Ecto neural progenitor cell (in vitro differentiated cells): ENCODE data around the gene RERE.

Experiments
- DNase-seq: peaks from one replicate; pipeline ENCODE4 v3.0.0-alpha.2; 2018; ENCODE audit warnings: low spot score

The RERE gene

DNA sequence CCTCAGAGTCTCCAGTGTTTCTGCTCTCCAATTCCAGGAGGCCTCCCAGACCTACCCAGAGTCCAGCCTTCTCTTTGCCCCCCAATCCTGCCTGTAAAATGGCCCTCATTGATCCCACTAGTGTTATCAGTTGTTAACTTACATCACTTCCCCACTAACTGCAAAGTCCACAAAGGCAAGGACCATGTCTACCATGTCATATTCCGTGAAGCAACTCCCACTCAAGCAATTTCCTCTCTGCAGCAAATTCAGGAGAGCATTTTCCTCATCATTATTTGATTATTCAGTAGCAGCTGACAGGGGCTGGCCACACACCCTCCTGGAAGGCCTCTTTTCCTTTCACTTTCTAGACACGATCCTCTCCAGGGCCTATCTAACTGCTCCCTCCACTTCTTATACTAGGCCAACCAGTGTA is 153.5 kb downstream of the RERE start:
- no peak for DNase-seq

DNA sequence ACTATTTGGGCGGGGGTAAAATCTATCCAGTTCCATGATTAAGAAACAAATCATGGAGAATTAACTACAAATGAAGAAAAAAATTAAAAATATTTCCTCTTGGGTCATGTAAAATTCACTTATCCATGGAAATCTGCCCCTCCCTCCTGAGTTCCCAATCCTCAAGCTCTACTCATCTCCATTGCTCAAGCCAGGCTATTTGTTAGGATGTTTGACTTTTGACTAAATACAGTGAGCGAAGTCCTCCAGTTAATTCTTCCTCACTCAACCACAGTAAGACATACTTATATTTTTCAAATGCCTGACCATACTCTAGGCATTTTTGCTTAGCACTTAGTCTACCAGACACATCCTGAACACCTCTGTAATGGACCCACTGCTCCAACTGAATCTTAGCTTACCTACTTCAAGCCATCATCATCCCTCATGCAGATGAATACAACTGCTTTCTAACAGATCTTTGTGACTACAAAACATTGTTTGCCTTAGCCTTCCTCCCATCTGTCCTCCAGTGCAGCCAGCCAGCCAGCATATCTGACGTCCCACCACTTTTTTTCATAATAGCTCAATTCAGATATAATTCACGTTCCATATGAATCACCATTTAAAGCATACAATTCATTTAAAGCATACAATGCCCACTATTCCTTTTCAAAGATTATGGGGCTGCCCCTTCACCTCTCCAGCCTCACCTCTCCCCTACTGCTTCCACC is 154.2 kb downstream of the RERE start:
- no peak for DNase-seq

GRCh38 chr1:8662380-8663072 is 154.9 kb downstream of the RERE start:
- no peak for DNase-seq

GRCh38 chr1:8661185-8662110 is 156.0 kb downstream of the RERE start:
- DNase-seq = no peak

GRCh38 chr1:8660411-8660828 is 157.0 kb downstream of the RERE start:
- DNase-seq = no peak

DNA sequence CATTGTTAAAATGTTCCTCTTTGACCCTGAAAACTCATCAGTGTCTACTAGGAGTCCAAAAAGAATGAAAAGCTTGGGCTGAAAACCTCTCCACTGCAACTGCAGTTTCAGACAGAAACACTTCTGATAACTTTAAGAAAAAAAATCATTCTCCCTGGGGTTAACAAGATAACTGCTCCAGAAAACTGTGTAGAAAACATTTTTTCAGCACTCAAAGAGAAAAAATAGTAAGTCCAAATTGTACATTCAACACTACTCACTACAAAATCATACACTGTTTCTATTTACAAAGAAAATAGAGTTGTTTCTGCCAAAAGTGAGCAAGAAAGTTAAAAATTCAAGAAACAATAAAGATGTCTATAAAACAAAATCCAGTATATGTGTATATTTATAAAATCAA is 157.8 kb downstream of the RERE start:
- no peak for DNase-seq

- DNase-seq = no peak
Observed at GRCh38 chr1:8653878-8654277, 163.6 kb downstream of the RERE start.

DNA sequence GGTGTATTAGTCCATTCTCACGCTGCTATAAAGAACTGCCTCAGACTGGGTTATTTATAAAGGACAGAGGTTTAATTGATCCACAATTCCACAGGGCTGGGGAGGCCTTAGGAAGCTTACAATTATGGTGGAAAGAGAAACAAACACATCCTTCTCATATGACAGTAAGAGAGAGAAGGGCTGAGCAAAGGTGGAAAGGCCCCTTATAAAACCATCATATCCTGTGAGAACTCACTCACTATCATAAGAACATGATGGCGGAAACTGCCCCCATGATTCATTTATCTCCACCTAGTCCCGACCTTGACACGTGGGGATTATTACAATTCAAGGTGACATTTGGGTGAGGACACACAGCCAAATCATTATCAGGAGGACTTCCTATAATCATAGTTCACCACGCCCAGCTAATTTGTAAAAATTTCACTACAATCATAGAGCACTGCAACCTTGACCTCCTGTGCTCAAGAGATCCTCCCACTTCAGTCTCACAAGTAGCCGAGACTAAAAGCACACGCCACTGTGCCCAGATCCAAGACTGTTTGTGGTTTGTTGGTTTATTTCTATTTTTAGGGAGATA is 164.9 kb downstream of the RERE start:
- DNase-seq = no peak

- DNase-seq = no peak
Observed at GRCh38 chr1:8651962-8652361, 165.5 kb downstream of the RERE start.

- no peak for DNase-seq
Observed at GRCh38 chr1:8651236-8651890, 166.1 kb downstream of the RERE start.

GRCh38 chr1:8649875-8650274 is 167.6 kb downstream of the RERE start:
- no peak for DNase-seq

GRCh38 chr1:8649027-8649426 is 168.4 kb downstream of the RERE start:
- no peak for DNase-seq

DNA sequence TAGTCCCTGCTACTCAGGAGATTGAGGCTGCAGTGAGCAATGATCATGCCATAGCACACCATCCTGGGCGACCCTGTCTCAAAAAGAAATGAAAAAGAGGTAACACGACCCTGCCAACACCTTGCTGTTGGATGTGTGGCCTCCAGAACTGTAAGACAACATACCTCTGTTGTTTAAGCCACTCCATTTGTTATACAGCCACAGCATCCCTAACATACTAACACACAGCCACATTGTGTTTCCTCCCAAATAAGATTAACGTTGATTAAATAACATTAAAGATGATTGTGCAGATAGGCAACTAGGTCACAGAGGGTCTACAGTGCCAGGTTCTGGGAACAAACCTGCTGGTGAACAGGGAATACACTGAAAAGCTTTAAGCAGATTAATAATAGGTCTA is 170.4 kb downstream of the RERE start:
- no peak for DNase-seq

DNA sequence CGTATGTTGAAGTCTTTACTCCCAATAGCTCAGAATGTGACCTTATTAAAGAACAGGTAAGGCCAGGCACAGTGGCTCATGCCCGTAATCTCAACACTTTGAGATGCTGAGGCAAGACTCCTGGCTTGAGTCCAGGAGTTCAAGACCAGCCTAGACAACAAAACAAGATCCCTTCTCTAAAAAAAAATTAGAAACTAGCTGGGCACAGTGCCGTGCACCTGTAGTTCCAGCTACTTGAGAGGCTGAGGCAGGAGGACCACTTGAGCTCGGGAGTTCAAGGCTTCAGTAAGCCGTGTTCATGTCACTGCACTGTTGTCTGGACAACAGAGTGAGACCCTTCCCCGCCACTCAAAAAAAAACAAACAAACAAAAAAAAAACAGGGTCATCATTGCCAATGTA is 171.3 kb downstream of the RERE start:
- no peak for DNase-seq

DNA sequence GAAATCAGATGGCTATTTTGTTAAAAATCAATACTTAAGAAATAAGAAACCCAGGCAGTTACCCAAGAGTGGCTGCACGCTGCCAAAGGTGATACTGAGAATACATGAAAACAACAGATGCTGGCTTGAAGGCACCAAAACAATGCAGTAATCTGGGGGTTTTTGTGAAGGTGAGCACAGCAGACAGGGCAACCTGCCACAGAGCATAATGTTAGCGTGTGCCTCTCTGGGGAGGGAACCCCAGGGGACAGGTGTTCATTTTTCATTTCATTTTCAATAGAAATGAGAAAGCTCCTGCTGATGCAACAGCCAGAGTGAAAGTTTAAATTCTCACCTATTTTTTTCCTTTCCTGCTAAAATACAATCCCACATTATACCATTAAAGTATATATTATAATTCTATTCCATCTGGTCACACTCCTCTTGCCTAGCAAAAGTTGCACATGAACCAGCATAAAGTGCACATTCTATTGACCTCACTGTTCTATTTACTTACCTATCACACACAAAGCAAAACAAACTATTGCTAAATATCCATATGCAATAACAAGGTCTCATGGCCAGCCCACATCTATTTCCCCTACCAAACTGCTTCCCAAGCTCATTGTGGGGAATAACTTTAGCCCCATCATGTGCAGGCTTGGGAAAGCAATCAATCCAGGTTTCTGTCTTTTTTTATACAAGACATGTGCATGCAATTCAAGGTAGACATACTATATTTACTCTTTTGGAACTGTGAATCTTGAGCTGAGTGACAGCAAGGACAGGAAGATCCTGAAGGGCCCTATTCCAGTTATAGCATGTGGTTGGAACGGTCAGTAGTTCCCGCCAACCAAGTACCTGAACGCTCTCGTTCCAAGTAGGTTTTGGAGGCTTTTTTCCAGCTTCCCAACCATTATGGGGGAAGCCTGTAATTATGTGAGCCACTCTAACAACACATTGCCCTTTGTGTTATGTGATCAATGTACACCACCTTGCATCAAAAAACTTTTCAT is 173.6 kb downstream of the RERE start:
- no peak for DNase-seq

DNA sequence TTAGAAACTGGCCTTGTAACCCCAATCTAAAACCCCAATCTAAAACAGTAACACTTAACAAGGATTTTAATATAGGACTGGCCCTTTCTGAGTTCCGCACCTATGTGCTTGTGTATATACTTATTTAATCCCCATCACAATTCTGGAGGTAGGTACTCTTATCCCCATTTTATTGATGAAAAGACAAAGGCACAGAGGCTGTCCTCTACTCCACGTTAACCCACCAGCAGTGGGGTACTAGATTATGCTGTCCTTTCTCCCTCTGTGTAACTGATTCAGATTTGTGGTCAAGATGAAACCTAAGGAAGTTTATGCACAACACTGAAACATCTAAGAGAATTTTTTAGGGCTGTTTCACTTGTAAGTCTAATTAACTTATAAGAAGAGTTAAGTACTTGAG is 175.3 kb downstream of the RERE start:
- no peak for DNase-seq

DNA sequence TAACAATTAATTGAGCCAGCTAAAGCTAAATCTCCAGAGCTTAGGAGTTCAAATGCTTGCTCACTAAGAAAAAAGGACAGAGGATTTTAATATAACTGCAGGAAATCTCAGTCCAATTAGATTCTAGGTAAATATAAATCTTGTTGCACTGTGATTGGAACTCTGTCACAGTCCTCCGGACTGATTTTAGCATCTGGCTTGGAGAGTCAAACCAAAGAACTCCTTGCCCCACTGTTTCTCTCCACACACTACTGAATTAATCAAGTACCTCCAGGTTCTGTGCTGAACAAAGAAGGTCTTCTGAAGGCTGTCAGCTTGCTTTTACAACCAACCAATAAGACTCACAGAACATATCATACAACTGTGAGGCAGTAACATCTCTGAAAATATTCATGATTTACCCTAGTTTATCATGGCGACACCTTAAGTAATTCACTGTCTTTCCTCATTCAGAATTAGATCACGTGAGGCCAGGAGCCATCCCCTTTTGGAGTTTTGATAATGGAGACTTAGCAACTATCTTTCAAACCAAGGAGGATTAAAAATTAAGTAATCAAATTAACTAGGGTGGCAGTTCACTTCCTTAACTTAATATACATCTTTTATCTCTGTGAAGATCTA is 176.0 kb downstream of the RERE start:
- DNase-seq = no peak

DNA sequence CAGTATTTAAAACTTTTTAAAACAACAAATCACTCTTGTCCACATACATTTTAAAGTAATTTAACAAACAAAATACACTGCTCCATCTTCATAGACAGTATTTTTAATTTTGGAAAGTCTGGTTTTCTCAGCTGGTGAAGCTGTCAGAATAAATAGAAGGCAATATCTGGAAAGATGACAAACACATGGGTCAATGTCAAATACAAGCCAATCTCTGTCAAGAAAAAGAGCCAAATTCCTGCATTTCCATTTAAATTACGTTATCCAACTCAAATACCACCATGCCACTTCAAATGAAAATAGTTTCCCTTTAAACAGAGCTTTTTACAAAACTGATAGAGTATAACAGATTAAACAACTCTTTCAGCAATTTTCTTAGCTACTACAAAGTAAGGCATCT is 176.5 kb downstream of the RERE start:
- no peak for DNase-seq

DNA sequence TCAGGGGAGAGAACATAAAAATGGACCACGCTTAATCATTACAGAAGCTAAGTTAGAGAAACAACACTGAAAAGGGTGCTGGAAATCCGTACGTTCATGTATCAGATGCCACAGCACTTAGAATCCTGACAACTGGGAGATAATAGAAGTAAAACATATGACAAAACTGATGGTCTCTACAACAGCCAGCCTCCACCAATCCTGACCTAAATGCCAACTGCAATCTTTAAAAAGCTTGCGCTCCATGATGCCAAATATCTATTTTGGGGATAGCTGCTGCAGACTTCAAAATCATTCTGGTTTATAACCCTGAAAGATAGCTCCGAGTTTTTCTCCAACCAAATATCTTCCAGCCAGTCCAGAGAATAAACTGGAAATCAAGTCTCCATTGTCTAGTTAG is 178.3 kb downstream of the RERE start:
- DNase-seq = no peak
